Anterior cingulate cortex (tissue), 58 donors: ENCODE data around the gene LCP2.

Experiments used
- DNase-seq, 58 donors: peaks; one replicate each; lab custom pipeline; 2025; lab: John Stamatoyannopoulos, UW

LCP2 gene

DNA sequence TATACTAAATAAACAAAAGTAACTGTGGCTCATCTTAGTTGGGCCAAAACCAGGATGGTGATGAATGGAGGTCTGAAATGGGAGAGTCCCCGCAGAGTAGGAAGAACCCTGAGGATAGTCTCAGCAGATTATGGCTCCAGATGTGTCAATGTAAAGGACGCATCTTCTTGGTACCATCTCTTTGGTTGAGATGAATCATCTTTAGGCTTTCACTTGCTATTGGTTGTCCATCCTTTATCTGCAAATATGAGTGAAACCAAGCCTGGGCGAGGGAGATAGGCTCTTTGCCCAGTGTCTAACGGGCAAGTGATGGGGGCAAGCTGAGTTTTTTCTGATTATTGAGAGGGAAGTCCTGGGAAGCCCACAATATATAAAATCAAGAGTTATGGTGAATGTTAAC lies 19.4 kb upstream of the LCP2 start:
- DNase-seq = no peak

DNA sequence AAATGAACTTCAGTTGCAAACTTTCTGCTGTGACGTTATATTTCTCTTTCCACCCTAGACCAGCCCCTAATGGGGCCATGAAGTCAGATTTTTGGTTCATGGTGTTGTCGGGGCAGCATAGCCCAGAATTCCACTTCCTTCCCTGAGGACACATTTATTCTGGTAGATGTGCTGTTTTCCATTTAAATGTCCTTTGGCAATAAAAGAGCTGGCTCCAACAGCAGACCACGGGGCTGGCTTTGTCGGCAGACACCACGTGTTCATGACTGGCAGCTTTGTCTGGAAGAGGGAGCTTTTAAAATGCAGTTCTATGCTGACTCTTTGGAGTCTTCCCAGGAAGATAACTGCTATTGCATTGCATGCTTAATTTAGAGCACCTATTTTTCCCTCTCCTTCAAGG lies 17.6 kb upstream of the LCP2 start:
- peak in 56 of 58 donors; percentile 11 to 92 (median 76) for DNase-seq

DNA sequence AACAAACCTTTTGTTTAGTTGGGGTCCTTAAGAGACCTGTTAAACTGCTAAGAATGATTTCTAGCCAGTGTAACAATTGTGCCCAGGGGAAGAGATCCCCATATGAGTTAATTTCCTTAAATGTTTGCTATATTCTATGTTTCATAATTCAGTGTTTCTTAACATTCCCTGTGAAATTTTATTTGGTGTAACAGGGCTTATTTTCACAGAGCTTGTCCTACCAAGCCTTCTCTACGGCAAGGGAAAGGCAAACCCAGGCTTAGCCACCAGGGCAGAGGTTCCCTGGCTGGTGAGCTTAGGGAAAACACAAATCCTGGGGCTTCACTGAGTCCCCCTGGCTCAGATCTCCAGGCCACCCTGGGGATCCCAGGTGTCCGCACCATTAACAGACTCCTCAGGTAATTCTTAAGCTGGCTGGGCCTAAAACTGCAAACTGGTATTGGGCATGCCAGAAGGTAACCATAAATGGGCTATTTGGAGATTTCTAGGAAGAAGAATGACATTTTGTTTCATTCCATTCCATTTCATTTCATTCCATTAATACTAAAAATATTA lies 17.0 kb upstream of the LCP2 start:
- no peak for DNase-seq

DNA sequence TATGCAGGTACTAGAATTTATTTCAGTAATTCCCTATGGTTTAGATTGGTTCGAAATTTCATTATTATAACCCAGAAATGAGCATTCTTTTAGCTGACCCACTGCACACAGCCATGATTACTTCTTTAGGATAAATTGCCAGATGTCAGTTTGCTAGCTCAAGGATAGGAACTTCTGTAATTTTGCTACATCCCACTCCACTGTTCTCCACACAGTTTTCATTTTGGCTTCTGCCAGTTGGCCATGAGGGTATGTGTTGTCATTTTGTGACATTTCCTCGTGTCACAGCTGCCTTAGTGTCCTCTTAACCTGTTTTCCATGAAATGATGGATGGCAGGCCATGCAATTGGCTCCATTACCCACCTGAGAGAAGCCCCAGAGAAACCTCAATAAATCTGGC lies 16.2 kb upstream of the LCP2 start:
- no peak for DNase-seq

DNA sequence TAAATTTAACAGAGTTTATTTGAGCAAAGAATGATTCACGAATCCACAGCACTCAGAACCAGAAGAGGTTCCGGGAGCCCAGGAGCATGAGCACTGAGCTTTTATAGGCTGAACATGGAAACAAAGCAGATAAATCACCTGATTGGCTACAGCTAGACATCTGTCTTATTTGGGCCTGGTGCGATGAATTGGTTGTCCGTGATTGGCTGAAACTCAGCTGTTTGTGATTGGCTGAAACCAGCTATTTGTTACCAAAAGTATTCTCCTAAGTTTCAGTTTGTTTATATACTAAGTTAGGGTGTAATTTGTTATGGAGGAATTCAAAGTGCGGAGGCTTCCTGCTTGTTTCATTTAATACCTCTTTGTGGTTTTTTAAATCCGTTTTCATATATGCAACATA lies 15.8 kb upstream of the LCP2 start:
- DNase-seq = no peak

DNA sequence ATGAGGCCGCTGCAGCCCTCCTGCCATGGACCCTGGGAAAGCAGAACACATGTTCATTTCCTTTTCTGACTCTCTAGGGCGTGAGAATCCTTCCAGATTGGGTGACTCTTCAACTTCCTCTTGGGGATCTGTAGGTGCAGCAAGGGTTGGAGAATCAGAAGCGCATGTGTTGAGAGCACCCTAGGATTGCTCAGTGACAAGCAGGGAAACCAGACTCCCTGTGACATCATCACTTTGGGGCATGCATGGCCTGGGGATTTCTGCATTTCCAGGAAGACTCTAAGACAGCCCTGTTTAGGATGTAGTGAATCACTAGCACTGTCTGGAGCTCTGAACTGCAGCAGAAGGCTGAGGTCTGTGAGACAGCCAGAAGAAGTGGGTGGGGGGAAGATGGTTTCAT lies 15.1 kb upstream of the LCP2 start:
- peak in 3 of 58 donors; percentile 11 to 29 (median 25) for DNase-seq

DNA sequence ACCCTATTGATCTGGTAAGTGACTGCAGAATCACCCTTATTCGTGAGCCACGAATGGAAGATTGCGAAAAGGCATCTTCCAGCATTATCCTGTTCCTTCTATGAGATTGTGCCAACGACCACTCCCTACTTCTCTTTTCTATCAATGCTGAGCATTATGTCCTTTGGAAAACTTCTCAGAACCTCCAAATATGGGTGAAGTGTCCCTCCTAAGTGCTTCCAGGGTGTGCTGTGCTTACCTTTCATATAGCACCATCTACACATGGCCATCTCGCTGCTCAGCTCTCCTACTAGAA lies 14.7 kb upstream of the LCP2 start:
- DNase-seq = no peak

DNA sequence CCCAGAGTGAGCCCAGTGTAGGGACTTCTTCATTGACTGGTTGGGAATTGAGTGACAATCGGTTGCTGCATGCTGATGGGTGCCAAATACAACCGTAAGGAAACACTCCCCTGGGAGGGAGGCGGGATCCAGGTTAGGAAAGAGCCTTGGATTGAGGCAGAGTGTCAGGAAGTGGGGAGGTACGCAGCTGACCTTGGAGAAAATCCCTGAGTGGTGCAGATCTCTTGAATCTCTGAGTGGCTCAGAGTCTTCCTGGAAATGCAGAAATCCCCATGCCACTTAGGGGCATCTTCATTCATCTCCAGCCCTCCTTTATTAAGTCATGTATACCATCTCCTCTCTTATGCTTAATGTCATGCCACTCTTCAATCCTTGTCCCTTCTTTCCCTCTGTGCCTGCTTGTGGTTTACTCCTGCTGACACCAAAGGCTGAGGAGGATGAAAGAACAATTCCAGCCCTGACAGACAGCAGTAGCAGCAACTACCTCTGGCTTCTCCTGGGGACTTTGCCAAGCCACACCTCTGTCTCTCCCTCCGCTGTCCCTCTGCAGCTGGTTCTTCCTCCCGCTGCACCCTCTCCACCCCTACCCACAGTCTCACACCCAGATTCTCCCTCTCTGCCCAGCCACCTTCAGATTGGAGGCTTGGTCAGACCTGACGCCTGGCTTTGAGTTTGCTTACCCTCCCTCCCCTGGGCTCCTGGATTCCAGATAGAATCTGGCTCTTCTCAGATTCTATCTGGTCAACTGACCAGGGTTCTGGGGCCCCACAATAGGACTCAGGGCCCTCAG lies 14.1 kb upstream of the LCP2 start:
- no peak for DNase-seq

DNA sequence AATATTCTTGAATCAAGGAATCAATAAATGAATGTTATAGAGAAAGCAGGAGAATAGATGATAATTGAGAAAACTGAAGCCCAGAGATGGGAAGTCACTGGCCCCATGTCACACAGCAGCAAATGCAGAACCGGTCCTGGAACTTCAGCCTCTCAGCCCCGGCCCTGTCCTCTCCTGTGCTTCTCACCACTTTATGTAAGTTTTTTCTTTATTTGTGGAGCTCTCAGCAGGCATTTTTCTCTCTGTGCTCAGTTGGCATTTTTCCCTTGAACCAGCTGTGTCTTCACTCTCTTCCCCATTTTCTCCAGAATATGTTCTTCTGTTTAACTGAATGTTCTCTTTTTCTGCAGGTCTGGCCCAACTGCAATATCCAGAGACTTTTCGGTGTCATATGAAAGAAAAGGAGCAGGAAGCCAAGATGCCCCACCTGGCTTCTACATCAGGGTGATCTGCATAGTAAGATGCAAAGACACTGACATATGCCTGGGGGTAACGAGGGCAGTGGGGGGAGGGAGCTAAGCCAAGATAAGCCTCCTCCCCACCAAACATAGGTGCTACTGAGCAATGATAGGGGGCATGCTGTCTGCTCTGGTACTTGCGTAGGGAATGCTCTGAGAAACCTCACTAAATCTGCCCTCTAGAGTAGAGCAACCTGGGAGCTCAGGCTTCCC lies 12.8 kb upstream of the LCP2 start:
- DNase-seq = no peak

DNA sequence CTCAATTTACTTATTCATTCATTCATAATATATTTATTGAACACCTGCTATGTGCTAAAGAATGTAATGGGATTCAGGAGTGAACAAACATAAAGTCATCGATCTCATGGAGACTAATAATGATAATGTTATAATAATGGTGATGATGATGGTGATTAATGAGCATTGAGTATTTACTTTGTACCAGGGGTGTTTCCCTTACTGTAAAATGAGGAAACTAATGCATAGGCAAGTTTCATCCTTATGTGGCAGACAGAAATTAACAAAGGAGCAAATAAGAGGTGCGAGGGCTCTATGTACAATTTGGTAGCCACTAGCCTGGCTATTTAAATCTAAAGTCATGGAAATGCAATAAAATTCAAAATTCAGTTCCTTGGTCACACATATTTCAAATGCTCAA lies 11.1 kb upstream of the LCP2 start:
- DNase-seq = no peak

DNA sequence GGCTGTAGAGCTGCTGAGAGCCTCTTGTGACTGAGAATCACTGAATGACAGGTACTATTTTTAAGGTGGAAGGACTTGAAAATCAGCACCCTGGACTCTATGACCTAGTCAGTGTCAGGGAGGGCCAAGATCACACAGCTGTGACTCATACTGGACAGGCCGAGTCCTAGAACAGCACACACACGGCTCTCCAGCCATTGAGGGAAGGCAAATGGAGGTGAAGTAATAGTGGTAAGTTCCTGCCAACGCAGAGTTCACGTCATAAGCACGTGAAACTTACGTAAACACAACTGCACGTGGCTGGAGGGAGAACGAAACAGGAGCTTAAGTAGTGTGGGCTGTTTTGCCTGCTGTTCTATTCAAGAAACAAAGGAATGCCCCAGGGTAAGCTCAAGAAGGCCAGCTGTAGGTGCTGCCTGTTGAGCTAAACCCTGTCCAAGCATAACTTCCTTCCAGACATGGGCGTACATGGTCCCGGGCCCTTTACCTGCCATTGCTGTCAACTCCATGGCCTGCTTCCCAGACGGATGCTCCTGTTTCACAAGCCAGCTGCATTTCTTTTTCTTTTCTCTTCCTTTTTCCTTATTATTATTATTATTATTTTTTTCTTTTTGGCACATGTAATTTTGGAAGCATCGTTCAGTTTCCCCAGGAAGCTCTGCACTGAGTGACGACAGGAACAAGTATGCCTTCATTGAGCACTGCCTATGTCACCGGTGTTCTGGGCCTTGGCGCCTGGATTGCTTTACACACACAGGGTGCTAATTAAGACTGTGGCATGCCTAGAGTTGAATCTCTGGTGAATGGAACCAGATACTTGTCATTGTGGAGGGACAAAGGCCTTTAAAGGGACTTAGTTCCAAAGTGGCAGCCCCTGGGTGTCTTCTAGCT lies 10.2 kb upstream of the LCP2 start:
- DNase-seq = peak in 3 of 58 donors; percentile 24 to 53 (median 31)

DNA sequence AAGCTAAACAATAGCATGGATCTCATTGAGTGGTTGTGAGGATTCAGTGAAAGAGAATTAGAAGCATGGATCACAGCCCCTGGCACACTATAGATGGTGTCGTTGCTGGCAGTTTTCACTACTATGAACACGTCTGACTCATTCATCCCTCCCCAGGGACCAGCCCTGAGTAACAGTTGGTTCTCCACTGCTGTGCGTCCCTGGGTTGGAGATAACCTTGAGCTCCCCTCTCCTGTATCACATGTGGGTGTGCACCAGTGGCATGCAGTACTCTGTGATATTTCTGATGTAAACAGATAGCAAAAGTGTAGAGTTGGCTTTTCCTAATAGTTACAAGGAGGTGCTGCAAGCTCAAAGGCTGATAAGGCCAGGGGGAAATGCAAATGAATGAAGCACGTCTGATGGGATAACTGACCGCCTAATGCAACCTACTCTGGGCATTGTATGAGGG lies 8.8 kb upstream of the LCP2 start:
- DNase-seq = no peak

DNA sequence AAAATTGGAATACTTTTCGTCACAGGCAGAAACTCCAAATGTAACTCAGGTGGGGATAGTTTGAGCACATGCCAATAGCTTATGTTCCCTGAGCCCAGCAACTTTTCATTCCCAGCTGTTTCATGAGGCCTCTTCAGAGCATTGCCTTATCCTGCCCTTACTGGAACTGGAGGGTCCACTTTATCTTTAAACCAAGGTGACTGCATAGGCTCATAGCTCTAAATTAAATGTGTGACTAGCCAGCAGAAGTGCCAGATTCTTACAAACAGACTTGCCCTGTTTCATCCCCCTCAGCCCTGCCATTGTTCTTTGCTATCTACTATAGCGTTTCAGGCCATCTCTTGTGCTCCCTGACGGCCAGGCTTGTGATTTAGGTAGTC lies 8.1 kb upstream of the LCP2 start:
- DNase-seq = no peak

DNA sequence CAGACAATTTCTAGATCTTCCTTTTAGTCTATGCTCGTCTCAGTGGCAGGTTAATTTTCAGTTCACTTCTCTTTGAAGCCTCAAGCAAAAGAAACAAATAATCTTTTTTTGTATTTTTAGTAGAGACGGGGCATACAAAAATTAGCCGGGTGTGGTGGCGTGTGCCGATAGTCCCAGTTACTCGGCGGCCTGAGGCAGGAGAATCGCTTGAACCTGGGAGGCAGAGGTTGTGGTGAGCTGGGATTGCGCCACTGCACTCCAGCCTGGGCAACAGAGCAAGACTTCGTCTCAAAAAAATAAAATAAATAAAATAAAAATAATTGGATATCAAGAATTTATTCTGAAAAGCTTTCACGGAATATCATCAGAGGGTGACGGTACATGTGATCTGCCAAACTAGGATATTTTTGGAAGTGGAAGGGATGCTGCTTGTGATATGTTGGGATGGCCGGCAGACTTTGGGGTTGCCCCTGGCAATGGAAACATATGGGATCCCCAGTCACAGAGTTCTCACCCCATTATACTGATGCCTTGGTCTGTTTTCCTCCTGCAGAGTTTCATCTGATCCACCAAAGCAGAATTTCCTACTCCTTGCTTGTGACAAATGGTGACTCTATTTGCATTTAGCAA lies 7.6 kb upstream of the LCP2 start:
- no peak for DNase-seq

DNA sequence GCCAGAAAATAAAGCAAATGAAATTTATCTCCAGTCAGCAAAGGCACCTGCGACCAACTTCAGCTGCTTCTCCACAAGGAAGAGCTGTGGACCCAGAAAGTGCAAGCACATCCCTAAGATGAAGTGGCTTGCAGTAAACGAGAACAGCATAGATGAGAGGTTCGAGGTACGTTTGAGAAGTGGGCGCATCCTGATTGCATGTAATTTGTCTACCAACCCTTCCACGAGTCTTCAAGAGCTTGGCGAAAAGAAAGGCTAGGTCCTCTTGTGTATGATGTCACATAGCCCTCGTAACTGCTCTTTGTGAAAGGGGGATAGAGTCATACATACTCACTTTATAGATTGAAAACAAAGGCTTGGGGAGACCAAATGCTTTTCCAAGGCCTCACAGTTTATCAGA lies 6.0 kb upstream of the LCP2 start:
- DNase-seq = no peak

DNA sequence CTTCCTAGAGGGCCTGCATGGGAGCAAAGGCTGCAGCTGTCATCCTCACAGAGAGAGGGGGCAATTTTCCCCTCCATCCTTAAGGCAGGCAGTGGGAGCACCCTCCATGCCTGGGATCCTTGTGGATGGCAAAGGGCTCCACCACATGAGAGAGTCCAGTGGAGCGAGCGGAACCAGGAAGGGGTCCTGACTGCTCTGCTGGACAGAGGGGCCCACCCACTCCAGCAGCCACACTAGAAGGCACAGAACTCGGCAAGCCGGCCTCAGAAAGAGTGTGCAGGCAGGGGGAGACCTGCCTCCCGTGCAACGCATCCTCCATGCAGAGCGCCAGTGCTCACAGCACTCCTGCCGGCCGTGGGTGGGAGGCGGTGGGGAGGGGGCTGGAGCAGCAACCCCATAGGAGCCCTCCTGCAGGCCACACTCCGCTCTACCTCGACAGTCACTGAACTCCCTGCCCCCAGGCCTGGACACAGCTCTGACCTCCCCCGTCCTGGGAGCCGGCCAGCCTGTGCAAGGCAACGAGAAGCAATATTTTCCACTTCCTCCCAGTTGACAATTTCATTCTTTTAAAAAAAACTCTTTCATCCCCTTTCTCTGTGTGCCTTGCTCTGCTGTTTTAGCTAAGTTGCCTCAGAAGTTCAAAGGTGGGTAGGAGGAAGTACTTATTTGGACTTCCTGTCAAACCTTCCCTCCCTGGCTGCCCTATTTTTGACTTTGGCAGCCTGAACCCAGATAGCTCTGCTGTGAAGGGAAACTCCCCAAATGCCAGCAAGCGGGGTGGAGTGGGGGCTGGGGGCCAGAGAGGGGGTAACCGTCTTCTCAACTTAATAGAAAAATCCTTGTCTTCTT lies 5.3 kb upstream of the LCP2 start:
- peak in 3 of 58 donors; percentile 11 to 30 (median 20) for DNase-seq

DNA sequence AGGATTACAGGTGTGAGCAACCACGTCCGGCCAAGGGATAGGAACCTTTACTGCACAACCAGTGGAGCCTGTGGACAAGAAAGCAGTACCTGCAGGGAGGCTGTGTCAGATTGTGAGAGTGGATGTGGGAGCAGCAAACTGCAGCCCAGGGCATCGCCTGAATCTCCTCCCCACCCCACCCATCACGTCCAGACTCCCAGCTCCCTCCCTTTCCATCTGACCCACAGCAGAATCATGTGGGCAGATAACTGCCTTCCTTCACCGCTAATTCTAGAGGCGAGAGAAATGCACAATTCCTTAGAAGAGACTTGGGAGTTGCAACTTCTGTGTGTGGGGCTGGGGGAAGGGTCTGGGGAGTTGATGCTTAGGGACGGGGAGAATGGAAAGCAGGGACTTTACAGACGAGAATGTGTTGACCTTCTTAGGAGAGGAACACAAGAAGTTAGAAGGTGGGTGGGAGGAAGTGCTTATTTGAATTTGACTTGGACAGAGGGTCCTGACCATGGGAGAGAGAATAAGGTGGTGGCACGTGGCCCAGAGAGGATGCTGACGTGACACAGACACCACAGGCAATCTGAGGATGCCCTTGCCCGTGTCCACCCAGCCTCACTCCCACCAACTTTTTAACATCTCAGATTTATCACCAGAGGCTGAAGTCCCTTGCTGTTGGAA lies 4.5 kb upstream of the LCP2 start:
- no peak for DNase-seq

DNA sequence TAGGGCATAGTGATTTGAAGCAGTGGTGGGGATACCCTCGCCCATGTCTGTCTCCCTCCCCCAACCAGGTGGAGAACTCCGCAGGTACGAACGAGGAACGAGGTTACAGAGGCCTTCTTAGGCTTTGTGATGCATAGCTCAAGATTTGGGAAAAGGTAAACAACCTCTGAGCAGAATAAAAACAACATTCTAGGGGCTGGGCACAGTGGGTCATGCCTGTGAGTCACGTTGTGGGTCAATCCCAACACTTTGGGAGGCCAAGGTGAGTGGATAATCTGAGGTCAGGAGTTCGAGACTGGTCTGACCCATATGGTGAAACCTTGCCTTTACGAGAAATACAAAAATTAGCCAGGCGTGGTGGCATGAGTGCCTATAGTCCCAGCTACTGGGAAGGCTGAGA lies 3.6 kb upstream of the LCP2 start:
- no peak for DNase-seq
